Astrocyte (in vitro differentiated cells and primary cell): ENCODE measurements around the gene KIAA1614. TPM values are rescaled to one million over a fixed set of nuclear protein-coding genes. Genes with fewer than 3 reads are reported as not detected.

Experiments used
- DNase-seq: peaks from one replicate; pipeline ENCODE4 v3.0.0-alpha.2; 2010; ENCODE audit warnings: low read depth
- FAIRE-seq: peaks from 2 replicates; lab custom pipeline; 2011; peaks lifted over from hg19 to GRCh38; lab: Jason Lieb, UNC
- H2AFZ ChIP-seq: 2 replicates; pipeline ENCODE4 v1.6.0; 2012; ENCODE audit warnings: low read depth, low read length, inconsistent platforms
- H3K27ac ChIP-seq: 2 replicates; pipeline ENCODE4 v1.5.1; 2011; ENCODE audit warnings: low read depth, low read length, inconsistent platforms
- H3K27me3 ChIP-seq: 2 replicates; pipeline ENCODE4 v1.6.0; 2011; ENCODE audit warnings: low read length, inconsistent platforms; ENCODE audit not compliant: insufficient read depth
- H3K36me3 ChIP-seq: 2 replicates; pipeline ENCODE4 v1.5.1; 2011; ENCODE audit warnings: low read length, inconsistent platforms; ENCODE audit not compliant: insufficient read depth
- H3K4me1 ChIP-seq: 2 replicates; pipeline ENCODE4 v1.5.1; 2011; ENCODE audit warnings: low read length, inconsistent platforms; ENCODE audit not compliant: insufficient read depth
- H3K4me2 ChIP-seq: 2 replicates; pipeline ENCODE4 v1.6.0; 2012; ENCODE audit warnings: low read length, inconsistent platforms
- H3K4me3 ChIP-seq: 2 replicates; pipeline ENCODE4 v1.5.1; 2011; ENCODE audit warnings: low read depth, mild to moderate bottlenecking, low read length, inconsistent platforms; ENCODE audit not compliant: insufficient read depth
- H3K79me2 ChIP-seq: 2 replicates; pipeline ENCODE4 v1.6.0; 2012; ENCODE audit warnings: mild to moderate bottlenecking, low read length, inconsistent platforms; ENCODE audit not compliant: insufficient read depth
- H3K9ac ChIP-seq: 2 replicates; pipeline ENCODE4 v1.6.0; 2012; ENCODE audit warnings: mild to moderate bottlenecking, low read length, inconsistent platforms
- H3K9me3 ChIP-seq: 2 replicates; pipeline ENCODE4 v1.5.1; 2012; ENCODE audit warnings: low read depth, mild to moderate bottlenecking, low read length, inconsistent platforms; ENCODE audit not compliant: insufficient read depth
- H4K20me1 ChIP-seq: 2 replicates; pipeline ENCODE4 v1.6.0; 2012; ENCODE audit warnings: low read length, inconsistent platforms; ENCODE audit not compliant: insufficient read depth
- H3K27ac Mint-ChIP-seq: one replicate; pipeline ENCODE4 v1.8.0; 2021; ENCODE audit warnings: mild to moderate bottlenecking, mixed read lengths; ENCODE audit not compliant: unreplicated experiment
- H3K27me3 Mint-ChIP-seq: one replicate; pipeline ENCODE4 v1.8.0; 2021; ENCODE audit warnings: low read depth, mixed read lengths; ENCODE audit not compliant: unreplicated experiment
- H3K36me3 Mint-ChIP-seq: one replicate; pipeline ENCODE4 v1.8.0; 2021; ENCODE audit warnings: low read depth, mixed read lengths; ENCODE audit not compliant: unreplicated experiment
- H3K4me1 Mint-ChIP-seq: one replicate; pipeline ENCODE4 v1.8.0; 2021; ENCODE audit warnings: low read depth, mixed read lengths; ENCODE audit not compliant: unreplicated experiment
- H3K4me3 Mint-ChIP-seq: one replicate; pipeline ENCODE4 v1.8.0; 2021; ENCODE audit warnings: mild to moderate bottlenecking, moderate library complexity, mixed read lengths; ENCODE audit not compliant: unreplicated experiment
- H3K9me3 Mint-ChIP-seq: one replicate; pipeline ENCODE4 v1.8.0; 2021; ENCODE audit warnings: mild to moderate bottlenecking, mixed read lengths; ENCODE audit not compliant: unreplicated experiment
- CTCF ChIP-seq: IDR thresholded peaks from 2 replicates; pipeline ENCODE4 v1.5.1; 2011; ENCODE audit warnings: low read depth, mild to moderate bottlenecking, inconsistent platforms, low read length, moderate library complexity; ENCODE audit not compliant: insufficient read depth
- EZH2 ChIP-seq: IDR thresholded peaks from 2 replicates; pipeline ENCODE4 v1.6.1; 2012; ENCODE audit warnings: mild to moderate bottlenecking, low read length, inconsistent platforms; ENCODE audit not compliant: insufficient read depth
- total RNA-seq: library from RNA; stranded (reverse); gene quantifications from 2 replicates; pipeline ENCODE4 v1.2.1, GENCODE V29; 2021

KIAA1614 gene
- total RNA-seq, 1 donor from 2014 or later, result 0.84 TPM

- Histone ChIP-seq H3K36me3 (no peaks in the 10 kb centered on the region), H2AFZ (no peak overlapping the region), H3K4me3 (no peak overlapping the region), H3K9me3 (no peaks in the 10 kb centered on the region), H3K27ac (no peak overlapping the region), H3K79me2 (no peaks in the 10 kb centered on the region), H3K4me2 (no peak overlapping the region), H4K20me1 (peaks cover 5% of the 10 kb centered on the region), H3K9ac (no peak overlapping the region), H3K27me3 (no peaks in the 10 kb centered on the region), H3K4me1 (peaks cover 5% of the 10 kb centered on the region)
- FAIRE-seq (no peak), DNase-seq (no peak)
- Mint-ChIP-seq H3K9me3 (no peaks in the 10 kb centered on the region), H3K27ac (no peak overlapping the region), H3K4me3 (no peak overlapping the region), H3K4me1 (peaks cover 38% of the 10 kb centered on the region), H3K27me3 (peaks cover 15% of the 10 kb centered on the region), H3K36me3 (peaks cover 3% of the 10 kb centered on the region)
- TF ChIP-seq CTCF (no peak), EZH2 (no peak)
These were observed 12.2 kb downstream of the KIAA1614 start for GRCh38 chr1:180924939-180925338.

GRCh38 chr1:180925471-180926051, 12.9 kb downstream of the KIAA1614 start:
- peaks cover 5% of the 10 kb centered on the region for H4K20me1 ChIP-seq
- no peak overlapping the region for H2AFZ ChIP-seq
- H3K9me3 ChIP-seq, result no peaks in the 10 kb centered on the region
- FAIRE-seq, result no peak
- Mint-ChIP-seq H3K4me1 (peaks cover 38% of the 10 kb centered on the region), H3K4me3 (no peak overlapping the region), H3K36me3 (peaks cover 3% of the 10 kb centered on the region), H3K9me3 (no peaks in the 10 kb centered on the region), H3K27me3 (peaks cover 12% of the 10 kb centered on the region), H3K27ac (no peak overlapping the region)
- H3K79me2 ChIP-seq, result no peaks in the 10 kb centered on the region
- DNase-seq, result no peak
- H3K27ac ChIP-seq, result no peak overlapping the region
- no peak overlapping the region for H3K4me3 ChIP-seq
- H3K4me1 ChIP-seq, result peaks cover 5% of the 10 kb centered on the region
- no peaks in the 10 kb centered on the region for H3K27me3 ChIP-seq
- TF ChIP-seq CTCF, result no peak
- no peak overlapping the region for H3K9ac ChIP-seq
- H3K36me3 ChIP-seq, result no peaks in the 10 kb centered on the region
- no peak overlapping the region for H3K4me2 ChIP-seq

- Histone ChIP-seq H3K79me2 (no peaks in the 10 kb centered on the region), H3K4me1 (peaks cover 5% of the 10 kb centered on the region), H3K4me3 (no peak overlapping the region), H3K27me3 (no peaks in the 10 kb centered on the region), H2AFZ (no peak overlapping the region), H3K9ac (no peak overlapping the region), H3K27ac (no peak overlapping the region), H3K36me3 (no peaks in the 10 kb centered on the region), H4K20me1 (peaks cover 5% of the 10 kb centered on the region), H3K4me2 (peak overlapping the region; percentile 58), H3K9me3 (no peaks in the 10 kb centered on the region)
- H3K9me3 Mint-ChIP-seq, result no peaks in the 10 kb centered on the region
- no peak overlapping the region for H3K27ac Mint-ChIP-seq
- H3K36me3 Mint-ChIP-seq, result peaks cover 3% of the 10 kb centered on the region
- FAIRE-seq, result no peak
- peak; percentile 27 for DNase-seq
- H3K4me1 Mint-ChIP-seq, result peaks cover 38% of the 10 kb centered on the region
- TF ChIP-seq EZH2, result no peak
- no peak for TF ChIP-seq CTCF
- H3K27me3 Mint-ChIP-seq, result peaks cover 16% of the 10 kb centered on the region
- no peak overlapping the region for H3K4me3 Mint-ChIP-seq
These were observed 13.7 kb downstream of the KIAA1614 start for GRCh38 chr1:180926164-180926981.
